H54 (cell line): ENCODE data around the gene SLC25A25.

Experiments
- DNase-seq: peaks from one replicate; pipeline ENCODE4 v3.0.0; 2011; ENCODE audit warnings: low spot score, mixed read lengths; ENCODE audit not compliant: insufficient read length
- FAIRE-seq: peaks from 3 replicates; lab custom pipeline; 2011; peaks lifted over from hg19 to GRCh38; lab: Jason Lieb, UNC
- POLR2A ChIP-seq: IDR thresholded peaks from 2 replicates; pipeline ENCODE4 v1.6.1; 2011; ENCODE audit warnings: low read depth, mild to moderate bottlenecking, low read length

Gene SLC25A25

DNA sequence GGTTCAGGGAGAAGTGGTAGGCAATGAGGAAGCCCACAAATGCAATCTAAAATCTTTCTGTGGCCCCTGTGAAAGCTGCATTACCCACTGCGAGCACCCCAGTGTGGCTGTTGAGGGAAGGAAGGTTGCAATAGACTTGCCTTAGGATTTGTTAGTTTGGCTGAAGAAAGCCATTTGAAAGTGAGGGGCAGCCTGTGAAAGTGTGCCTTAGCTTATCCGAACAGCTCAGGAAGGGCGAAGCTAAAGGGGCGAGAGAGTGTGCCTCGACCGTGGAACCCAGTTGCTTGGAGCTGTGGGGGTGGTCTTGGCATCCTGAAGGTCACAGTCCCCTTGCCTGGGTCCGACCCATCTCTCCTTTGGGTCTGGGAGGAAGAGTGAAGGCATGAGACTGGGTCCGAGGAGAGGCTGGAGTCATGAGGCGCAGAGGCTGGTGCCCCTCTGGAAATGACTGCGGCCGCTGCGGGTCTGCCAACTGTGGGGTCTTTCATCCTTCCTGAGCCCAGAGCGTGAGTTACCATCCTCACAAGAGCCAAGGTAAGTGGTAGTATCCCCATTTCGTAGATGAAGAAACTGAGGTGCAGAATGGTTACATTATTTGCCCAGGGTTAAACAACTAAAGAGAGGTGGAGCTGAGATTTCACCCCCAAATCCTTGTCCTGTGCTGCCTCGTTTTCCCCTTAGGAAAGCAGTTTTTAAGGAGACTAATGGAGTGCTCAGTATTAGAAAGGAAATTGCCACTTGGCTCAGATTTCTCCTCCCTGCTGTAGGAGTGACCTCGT is 24.4 kb downstream of the SLC25A25 start:
- no peak for DNase-seq
- no peak for TF ChIP-seq POLR2A
- no peak for FAIRE-seq

DNA sequence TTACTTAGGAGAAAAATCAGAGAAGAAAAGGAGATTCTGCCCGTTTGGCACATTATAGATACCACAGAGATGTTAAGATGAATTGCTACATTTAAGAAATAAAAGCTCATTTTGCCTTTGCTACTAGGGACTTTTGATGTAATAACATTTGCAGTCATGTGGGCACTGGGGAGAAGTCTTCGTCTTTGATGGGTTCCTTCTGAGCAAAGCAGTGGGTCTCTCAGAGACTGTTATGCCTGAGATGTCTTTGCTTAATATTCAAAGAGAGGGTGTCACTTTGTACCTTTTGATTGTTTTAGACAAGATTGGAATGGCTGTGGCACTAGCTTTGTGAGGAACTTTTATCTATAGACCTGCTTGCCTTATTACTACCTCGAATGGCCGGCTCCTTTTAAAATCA is 25.0 kb downstream of the SLC25A25 start:
- no peak for TF ChIP-seq POLR2A
- DNase-seq (no peak), FAIRE-seq (no peak)

DNA sequence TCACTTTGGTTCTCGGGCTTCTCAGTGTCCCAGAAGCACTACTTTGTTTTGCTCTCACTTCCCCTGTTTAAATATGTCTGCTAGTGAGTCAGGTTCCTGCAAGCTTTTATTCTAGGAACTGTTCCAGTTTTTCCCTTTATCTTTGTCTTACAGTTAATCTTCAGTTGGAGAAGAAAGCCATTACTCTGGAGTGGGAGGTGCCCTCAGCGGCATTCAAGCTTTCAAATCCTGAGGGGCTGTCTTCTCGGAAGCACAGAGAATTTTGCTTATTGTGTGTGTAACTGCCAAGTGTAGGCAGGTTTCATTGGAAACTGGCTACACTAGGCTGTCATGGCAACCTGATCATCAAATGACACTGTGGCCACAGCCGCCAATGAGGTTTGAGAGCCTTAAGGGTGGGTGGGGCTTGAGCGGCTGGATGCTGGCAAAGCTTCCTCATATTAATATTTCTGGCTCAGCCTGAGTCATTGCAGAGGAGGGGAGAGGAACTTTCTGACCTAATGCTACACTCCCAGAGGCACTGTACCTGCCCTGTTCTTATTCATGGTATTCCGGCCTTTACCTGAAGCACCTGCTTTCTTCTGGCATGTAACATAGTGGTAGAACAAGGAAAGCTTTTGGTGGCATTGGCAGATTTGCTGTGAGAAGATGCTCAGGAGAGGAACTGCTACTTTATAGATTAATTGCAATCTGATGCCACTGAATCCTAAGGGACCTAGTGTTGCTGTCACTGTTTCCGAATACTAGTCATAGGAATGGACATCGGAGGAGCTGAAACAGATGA is 26.3 kb downstream of the SLC25A25 start:
- FAIRE-seq (peak; percentile 97), DNase-seq (peak; percentile 95)
- no peak for TF ChIP-seq POLR2A

DNA sequence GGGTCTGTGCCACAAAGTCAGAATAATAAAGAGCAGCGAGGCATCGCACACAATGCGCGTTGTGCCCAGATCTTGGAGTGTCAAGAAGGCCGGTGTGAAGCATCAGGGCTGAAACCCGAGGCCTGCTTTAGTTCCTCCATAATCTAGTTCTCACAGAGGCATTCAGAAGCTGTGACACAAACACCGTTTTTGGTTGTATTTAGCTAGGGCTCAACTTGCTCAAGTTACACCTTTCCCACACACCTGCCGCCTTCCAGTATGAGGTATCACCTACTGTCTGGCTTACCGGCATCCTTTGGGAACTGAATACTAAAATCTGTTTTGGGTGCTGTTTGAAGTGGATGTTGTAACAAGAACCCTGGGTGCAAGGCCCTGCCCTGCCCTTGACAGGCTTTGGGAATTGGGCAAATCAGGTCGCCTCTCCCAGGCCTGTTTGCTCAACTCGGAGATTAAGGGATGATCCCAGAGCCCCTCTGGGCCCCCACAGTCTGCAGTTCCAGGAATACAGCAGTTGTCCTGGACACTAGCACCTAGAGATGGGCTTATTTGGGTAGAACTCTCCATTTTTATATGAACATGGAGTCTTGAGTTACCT is 27.0 kb downstream of the SLC25A25 start:
- no peak for DNase-seq
- no peak for TF ChIP-seq POLR2A

DNA sequence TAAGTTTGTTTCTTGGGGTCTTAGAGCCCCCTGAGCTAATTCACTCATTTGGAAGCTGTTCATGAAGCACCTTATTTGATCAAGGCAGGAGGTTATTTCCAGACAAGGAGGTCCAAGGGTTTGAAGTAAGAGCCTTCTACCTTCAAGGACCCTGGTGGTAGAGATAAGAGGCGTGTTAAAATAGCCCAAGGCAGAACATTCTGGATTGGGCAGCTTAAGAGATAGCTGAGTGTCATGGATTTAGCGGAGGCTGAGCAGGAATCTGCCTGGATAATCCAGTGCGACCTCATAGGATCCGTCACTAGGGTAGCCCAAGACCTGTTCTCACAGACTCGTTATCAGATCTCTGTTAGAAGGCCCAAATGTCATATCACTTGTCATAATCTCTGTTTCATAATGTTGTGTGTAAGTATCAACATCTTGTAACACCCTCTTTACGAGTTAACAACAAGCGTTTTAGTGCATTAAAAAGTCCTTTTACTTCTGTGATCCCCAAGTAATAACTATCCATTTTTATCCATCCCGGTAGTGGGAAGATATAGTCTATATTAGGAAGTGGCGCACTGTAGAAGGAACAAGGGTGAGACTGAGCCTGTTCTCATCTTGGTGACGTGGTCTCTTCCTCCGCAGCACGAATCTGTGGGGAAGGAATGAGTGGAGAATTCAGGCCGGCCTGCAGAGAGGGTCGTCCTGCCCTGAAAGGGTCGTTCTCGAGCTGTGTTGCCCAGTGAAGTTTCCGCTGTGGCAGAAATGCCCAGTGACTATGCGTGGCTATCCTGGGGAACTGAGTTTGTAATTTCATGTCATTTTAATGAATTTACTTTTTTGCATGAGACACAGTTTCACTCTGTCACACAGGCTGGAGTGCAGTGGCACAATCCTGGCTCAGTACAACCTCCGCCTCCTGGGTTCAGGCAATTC is 28.8 kb downstream of the SLC25A25 start:
- TF ChIP-seq POLR2A = no peak
- DNase-seq (no peak), FAIRE-seq (no peak)

More for the DNA sequence above, 27.0 kb downstream of the SLC25A25 start:
- no peak for FAIRE-seq

DNA sequence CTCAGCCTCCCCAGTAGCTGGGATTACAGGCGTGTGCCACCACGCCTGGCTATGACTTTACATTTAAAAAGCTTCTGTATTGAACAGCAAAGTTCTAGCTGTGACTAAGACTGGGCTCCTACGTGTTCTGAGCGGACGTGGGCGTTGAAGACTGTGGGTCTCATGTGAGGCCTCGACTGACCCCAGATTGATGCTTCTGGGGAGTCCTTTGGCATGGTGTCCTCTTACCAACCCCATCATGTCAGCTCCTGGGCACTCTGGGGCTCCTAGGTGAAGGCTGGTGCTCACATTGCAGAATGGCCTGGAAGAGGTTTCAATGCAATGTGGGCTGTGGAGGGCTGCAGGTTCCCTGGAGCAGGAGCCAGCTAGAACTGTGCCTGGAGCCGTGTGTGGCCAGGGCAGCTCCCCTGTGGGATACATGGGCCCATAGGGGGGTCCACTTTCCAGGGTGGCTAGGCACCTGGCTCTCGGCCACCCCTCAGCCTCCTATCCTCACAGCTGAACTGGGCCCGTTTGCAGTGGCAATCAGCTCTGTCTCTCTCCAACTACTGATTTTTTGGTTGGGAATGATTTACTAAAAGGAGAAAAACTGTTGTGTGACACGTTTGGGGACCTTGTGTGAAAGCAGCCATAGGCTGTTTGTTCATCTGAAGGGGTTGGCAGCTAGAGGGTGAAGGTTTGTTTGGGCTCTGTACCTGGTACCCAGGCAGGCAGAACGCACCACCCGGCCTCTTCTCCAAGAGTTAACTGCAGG is 29.7 kb downstream of the SLC25A25 start:
- FAIRE-seq (no peak), DNase-seq (no peak)
- no peak for TF ChIP-seq POLR2A

DNA sequence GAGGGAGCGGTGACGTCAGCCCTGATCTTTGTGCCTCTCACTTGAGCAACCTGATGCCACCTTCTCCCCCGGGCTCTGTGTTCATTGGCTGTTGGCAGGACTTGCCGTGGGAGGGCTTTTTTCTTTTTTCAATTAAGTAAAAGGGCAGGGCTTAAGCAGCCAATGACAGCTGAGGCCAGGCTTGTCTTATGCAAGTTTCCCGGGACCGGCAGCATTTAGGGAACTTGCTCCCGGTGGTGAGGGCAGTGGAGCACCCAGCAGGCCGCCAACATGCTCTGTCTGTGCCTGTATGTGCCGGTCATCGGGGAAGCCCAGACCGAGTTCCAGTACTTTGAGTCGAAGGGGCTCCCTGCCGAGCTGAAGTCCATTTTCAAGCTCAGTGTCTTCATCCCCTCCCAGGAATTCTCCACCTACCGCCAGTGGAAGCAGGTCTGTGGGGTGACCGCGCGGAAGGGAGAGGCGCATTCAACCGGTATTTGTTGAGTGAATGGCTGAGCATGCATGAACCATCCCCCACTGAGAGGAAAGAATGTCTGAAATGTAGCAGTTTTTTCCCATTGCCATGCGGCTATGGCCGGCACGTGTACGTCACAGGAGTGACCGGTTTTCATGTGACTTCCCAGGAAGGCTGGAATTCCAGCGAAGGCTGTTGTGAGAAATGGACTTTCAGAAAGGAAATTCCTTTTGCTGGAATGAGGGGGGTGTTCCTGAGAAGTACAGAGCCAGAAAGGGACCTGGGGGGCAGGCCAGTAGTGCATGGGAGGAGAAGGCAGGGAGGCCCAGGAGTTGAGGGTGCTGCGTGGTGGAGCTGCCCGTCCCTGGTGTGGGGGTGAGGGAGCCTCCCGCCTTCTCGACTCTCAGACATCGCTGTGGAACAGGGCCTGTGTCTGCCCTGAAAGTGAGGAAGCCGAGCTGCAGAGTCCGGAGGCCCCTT is 30.5 kb downstream of the SLC25A25 start:
- TF ChIP-seq POLR2A = peak; percentile 95
- FAIRE-seq = peak; percentile 94
- peak; percentile 97 for DNase-seq

DNA sequence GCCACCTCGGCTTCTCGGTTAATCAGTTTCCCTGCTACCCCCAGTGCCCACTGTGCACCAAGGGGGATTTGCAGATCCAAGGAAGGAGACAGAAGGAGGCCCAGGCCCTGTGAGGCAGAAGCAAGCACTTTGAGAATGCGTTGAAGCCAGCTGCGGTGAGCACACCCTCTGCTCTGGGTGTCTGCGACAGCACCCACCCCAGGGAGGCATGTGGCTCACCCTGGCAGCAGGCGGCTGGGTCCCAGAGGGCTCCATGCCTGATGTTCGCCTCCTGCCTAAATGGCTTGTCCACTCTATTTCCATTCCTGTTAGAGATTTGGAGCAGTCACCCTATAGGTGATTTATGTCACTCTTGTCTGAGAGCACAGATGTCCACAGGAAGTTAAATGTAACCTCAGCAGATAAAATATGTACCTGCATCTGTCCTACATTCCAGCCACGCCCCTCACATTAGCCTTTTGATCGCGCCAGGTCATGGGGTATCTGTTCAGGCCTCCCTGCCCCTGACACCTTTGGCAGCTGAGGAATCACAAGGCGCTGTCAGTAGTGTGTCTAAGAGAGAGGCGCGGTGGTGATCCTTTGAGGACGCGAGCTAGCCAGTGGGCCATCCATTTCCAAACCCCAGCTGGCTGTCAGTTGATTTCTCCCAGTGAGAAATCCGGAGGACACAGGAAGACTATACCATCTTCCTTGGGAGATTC is 31.3 kb downstream of the SLC25A25 start:
- TF ChIP-seq POLR2A = no peak
- FAIRE-seq = no peak
- no peak for DNase-seq

DNA sequence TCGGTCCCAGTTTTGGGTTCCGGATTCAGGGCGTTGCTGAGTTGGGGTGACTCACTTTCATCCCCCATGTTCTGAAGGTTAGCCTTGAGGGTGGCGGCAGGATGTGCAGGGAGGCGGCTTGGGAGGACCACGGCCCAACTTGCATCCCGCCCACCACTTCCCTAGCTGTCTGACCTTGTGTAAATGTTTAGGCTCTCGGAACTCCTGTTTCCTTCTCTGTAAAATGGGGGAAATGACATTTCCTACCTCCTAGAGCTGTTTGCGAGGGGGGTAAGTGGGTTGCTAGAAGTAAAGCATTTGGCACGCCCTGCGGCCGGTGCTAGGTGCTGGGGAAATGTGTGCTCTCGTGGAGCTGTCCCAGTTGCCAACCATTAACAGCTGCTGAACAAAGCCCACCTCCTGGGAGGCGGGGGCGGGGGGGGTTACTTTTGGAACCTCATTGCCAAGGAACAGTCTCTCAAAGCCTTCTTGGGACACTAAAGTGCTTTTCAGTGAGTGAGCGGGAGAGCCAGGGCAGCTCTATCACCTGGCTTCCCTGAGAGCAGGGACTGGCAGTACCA is 32.0 kb downstream of the SLC25A25 start:
- TF ChIP-seq POLR2A = no peak
- DNase-seq (no peak), FAIRE-seq (no peak)

DNA sequence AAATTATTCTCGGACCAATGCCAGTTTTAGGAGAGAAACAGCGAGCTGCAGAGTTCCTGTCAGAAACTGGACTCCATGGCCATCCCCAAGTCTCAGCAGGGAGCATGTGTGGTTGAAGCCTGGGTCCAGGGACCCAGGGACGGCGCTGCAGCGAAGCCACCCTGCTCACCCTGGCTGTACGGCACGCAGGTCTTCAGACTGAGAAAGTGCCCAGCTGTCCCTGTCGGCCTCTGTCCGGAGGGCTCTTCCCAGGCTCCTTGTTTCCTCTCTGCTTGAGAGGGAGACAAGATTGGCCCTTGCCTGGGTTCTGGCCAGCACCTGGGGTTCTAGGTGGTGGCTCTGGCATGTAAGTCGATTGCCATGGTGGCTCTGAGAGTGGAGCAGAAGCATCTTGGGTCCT is 32.5 kb downstream of the SLC25A25 start:
- DNase-seq (no peak), FAIRE-seq (no peak)
- TF ChIP-seq POLR2A = no peak

DNA sequence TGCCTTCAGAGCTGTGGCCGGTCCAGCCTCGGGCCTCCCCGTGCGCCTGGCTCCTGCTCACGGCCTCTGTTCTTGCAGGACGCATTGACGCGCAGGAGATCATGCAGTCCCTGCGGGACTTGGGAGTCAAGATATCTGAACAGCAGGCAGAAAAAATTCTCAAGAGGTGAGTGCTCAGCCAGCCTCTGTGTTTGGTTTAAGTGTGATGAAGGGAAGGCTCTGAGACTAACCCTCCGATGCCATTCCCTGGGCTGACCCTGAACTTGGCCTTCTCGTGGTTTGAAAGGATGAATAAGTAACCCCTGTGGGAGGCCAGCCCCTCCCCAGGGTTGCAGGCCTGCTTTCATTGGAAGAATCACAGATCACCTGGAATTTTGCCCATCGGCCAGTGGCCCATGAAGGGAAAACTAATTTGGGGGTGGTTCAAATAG is 33.2 kb downstream of the SLC25A25 start:
- no peak for FAIRE-seq

More for the DNA sequence above, 33.2 kb downstream of the SLC25A25 start:
- DNase-seq = no peak
- no peak for TF ChIP-seq POLR2A
